Caco-2 (cell line): ENCODE measurements around the gene SH3BP2. TPM values are rescaled to one million over a fixed set of nuclear protein-coding genes. Genes with fewer than 3 reads are reported as not detected.
A peak's percentile ranks its signal among the peaks of the same experiment; 100 is the strongest.

Experiments
- BruUV-seq: library from RNA; stranded (reverse); fragments of 400-500 nt; replicated peaks from 2 replicates; lab custom pipeline; 2021; lab: Mats Ljungman, UMichigan
- CTCF ChIA-PET: fragments of 300-600 bp; sonication (Branson Sonifier 250); formaldehyde crosslinking; loops from one replicate; lab custom pipeline; 2022; ENCODE audit warnings: antibody characterized with exemption; lab: Charles Lee
- POLR2A ChIA-PET: fragments of 300-600 bp; sonication (Branson Sonifier 250); formaldehyde crosslinking; loops from one replicate; lab custom pipeline; 2022; ENCODE audit warnings: antibody characterized with exemption; lab: Charles Lee
- DNase-seq, 2 experiments: peaks; one replicate each; pipeline versions ENCODE4 v3.0.0 to v3.0.0-alpha.2; 2020 to 2022
- H3K27me3 ChIP-seq: replicated peaks from 2 replicates; pipeline ENCODE4 v1.6.0; 2011; ENCODE audit warnings: low read length; ENCODE audit not compliant: control insufficient read depth, insufficient read depth
- H3K36me3 ChIP-seq: 2 replicates; pipeline ENCODE4 v1.5.1; 2011; ENCODE audit warnings: low read length; ENCODE audit not compliant: control insufficient read depth, insufficient read depth
- H3K4me1 ChIP-seq: fragments of 250-450 bp; sonication (Bioruptor Pico); 2 replicates; pipeline ENCODE4 v1.5.1; 2020; ENCODE audit warnings: mild to moderate bottlenecking
- H3K4me3 ChIP-seq: 2 replicates; pipeline ENCODE4 v1.5.1; 2011; ENCODE audit warnings: low read depth, mild to moderate bottlenecking, control low read depth, low read length
- H3K9me3 ChIP-seq: fragments of 250-450 bp; sonication (Bioruptor Pico); 2 replicates; pipeline ENCODE4 v1.5.1; 2020; ENCODE audit warnings: mild to moderate bottlenecking, moderate library complexity
- H3K27ac Mint-ChIP-seq: one replicate; pipeline ENCODE4 v1.8.0; 2022; ENCODE audit warnings: mixed read lengths; ENCODE audit not compliant: unreplicated experiment
- H3K27me3 Mint-ChIP-seq: one replicate; pipeline ENCODE4 v1.8.0; 2022; ENCODE audit warnings: mixed read lengths; ENCODE audit not compliant: insufficient read depth, unreplicated experiment
- H3K36me3 Mint-ChIP-seq: one replicate; pipeline ENCODE4 v1.8.0; 2022; ENCODE audit warnings: mild to moderate bottlenecking, mixed read lengths; ENCODE audit not compliant: insufficient read depth, unreplicated experiment
- H3K4me1 Mint-ChIP-seq: one replicate; pipeline ENCODE4 v1.8.0; 2022; ENCODE audit warnings: low read depth, mixed read lengths; ENCODE audit not compliant: unreplicated experiment
- H3K4me3 Mint-ChIP-seq: one replicate; pipeline ENCODE4 v1.8.0; 2022; ENCODE audit warnings: mild to moderate bottlenecking, moderate library complexity, mixed read lengths; ENCODE audit not compliant: unreplicated experiment
- H3K9me3 Mint-ChIP-seq: one replicate; pipeline ENCODE4 v1.8.0; 2022; ENCODE audit warnings: mixed read lengths; ENCODE audit not compliant: unreplicated experiment
- CTCF ChIP-seq, 2 experiments: fragments of 200-600 bp in 1 of 2; IDR thresholded peaks; 1 replicate in 1 of 2; 2 replicates in 1 of 2; pipeline versions ENCODE4 v1.5.1 to v1.8.0; 2011 to 2022; ENCODE audit warnings: antibody characterized with exemption in 1 of 2, control low read depth in 1 of 2, inconsistent platforms in 1 of 2, low read depth in 1 of 2, low read length in 1 of 2, mild to moderate bottlenecking in 1 of 2, moderate library complexity in 1 of 2; ENCODE audit not compliant: insufficient read depth in 1 of 2, severe bottlenecking in 1 of 2, unreplicated experiment in 1 of 2
- intact Hi-C: fragments of 100-400 bp; cut with micrococcal nuclease; formaldehyde crosslinking; loops from one replicate; pipeline ENCODE4 v1.10.0; 2022; ENCODE audit not compliant: unreplicated experiment
- total RNA-seq: library from RNA; stranded (reverse); gene quantifications from 2 replicates; pipeline ENCODE4 v1.2.3, GENCODE V29; 2022

Gene SH3BP2
- total RNA-seq, 1 experiment from 2014 or later: 44.4 TPM

GRCh38 chr4:2756691-2757350, 36.1 kb upstream of the SH3BP2 start:
- CTCF ChIA-PET: no interaction called here

GRCh38 chr4:2757426-2757825, 35.5 kb upstream of the SH3BP2 start:
- Mint-ChIP-seq H3K27ac (no peak overlapping the region), H3K4me1 (peaks cover 15% of the 10 kb centered on the region), H3K9me3 (no peaks in the 10 kb centered on the region), H3K27me3 (no peaks in the 10 kb centered on the region), H3K36me3 (no peaks in the 10 kb centered on the region), H3K4me3 (no peak overlapping the region)
- CTCF ChIA-PET: no interaction called here
- no peak for DNase-seq
- intact Hi-C loops: no loop called here
- no peaks in the 10 kb centered on the region for H3K36me3 ChIP-seq
- no peak for TF ChIP-seq CTCF (IDR thresholded peaks at IDR 0.05; ENCODE audit: insufficient read depth in 1 of 2, low read depth in 1 of 2, low read length in 1 of 2, severe bottlenecking in 1 of 2, unreplicated experiment in 1 of 2)
- no TSS peak for BruUV-seq
- POLR2A ChIA-PET: no interaction called here
- no peaks in the 10 kb centered on the region for H3K9me3 ChIP-seq
- H3K4me1 ChIP-seq: peaks cover 30% of the 10 kb centered on the region
- no peaks in the 10 kb centered on the region for H3K27me3 ChIP-seq
- no peak overlapping the region for H3K4me3 ChIP-seq

More at GRCh38 chr4:2756691-2757350, 36.1 kb upstream of the SH3BP2 start:
- H3K4me1 Mint-ChIP-seq: peaks cover 15% of the 10 kb centered on the region
- intact Hi-C loops: loop anchor here (1.0 kb wide), 1 partner anchor 35 kb away; no protein-coding TSS in a partner anchor
- Histone ChIP-seq H3K9me3 (no peaks in the 10 kb centered on the region), H3K27me3 (no peaks in the 10 kb centered on the region), H3K4me1 (peaks cover 26% of the 10 kb centered on the region), H3K4me3 (0 out of 2 replicates have a peak overlapping the region, but pooled peaks have one; percentile 17), H3K36me3 (no peaks in the 10 kb centered on the region)
- no peaks in the 10 kb centered on the region for H3K27me3 Mint-ChIP-seq
- H3K27ac Mint-ChIP-seq: no peak overlapping the region
- POLR2A ChIA-PET: no interaction called here
- no peak for DNase-seq
- no peak for TF ChIP-seq CTCF (IDR thresholded peaks at IDR 0.05; ENCODE audit: insufficient read depth in 1 of 2, low read depth in 1 of 2, low read length in 1 of 2, severe bottlenecking in 1 of 2, unreplicated experiment in 1 of 2)
- peak overlapping the region; percentile 74 for H3K4me3 Mint-ChIP-seq
- H3K9me3 Mint-ChIP-seq: no peaks in the 10 kb centered on the region
- no peaks in the 10 kb centered on the region for H3K36me3 Mint-ChIP-seq
- BruUV-seq: no TSS peak

- TF ChIP-seq CTCF (IDR thresholded peaks at IDR 0.05; ENCODE audit: insufficient read depth in 1 of 2, low read depth in 1 of 2, low read length in 1 of 2, severe bottlenecking in 1 of 2, unreplicated experiment in 1 of 2): peak in 1 of 2 experiments; percentile 10
These were observed 31.6 kb upstream of the SH3BP2 start for GRCh38 chr4:2761035-2761923.

More at GRCh38 chr4:2761035-2761923, 31.6 kb upstream of the SH3BP2 start:
- Mint-ChIP-seq H3K4me3 (no peak overlapping the region), H3K4me1 (peaks cover 7% of the 10 kb centered on the region), H3K36me3 (no peaks in the 10 kb centered on the region), H3K9me3 (no peaks in the 10 kb centered on the region), H3K27ac (peak overlapping the region; percentile 63), H3K27me3 (no peaks in the 10 kb centered on the region)
- Histone ChIP-seq H3K4me1 (peaks cover 22% of the 10 kb centered on the region), H3K4me3 (no peak overlapping the region), H3K36me3 (no peaks in the 10 kb centered on the region), H3K9me3 (no peaks in the 10 kb centered on the region), H3K27me3 (no peaks in the 10 kb centered on the region)
- BruUV-seq: no TSS peak
- ChIA-PET CTCF (no interaction called here), POLR2A (no interaction called here)
- DNase-seq: peak; percentile 42 to 79
- intact Hi-C loops: no loop called here
